GM10248 (cell line): ENCODE data around the gene ADGRL1.
A peak's percentile ranks its signal among the peaks of the same experiment; 100 is the strongest.
"Not testable (repeated sequence)": the region's sequence is repeated elsewhere in the genome, so short reads cannot be mapped to it uniquely, and the experiment has no call there.

Source experiments
- CTCF ChIA-PET: fragments of 300-600 bp; sonication (Branson Sonifier 250); formaldehyde crosslinking; extraction: SDS; loops from one replicate; lab custom pipeline; 2021; ENCODE audit warnings: antibody characterized with exemption; lab: Yijun Ruan, JAX
- POLR2A ChIA-PET: fragments of 350-650 bp; sonication (Branson Sonifier 250); formaldehyde crosslinking; extraction: SDS; loops from one replicate; lab custom pipeline; 2020; ENCODE audit warnings: antibody characterized with exemption; lab: Yijun Ruan, JAX
- DNase-seq: peaks from one replicate; pipeline ENCODE4 v3.0.0; 2012; ENCODE audit errors: extremely low spot score
- CTCF ChIP-seq: IDR thresholded peaks from 2 replicates; pipeline ENCODE4 v1.5.1; 2012; ENCODE audit warnings: mild to moderate bottlenecking, low read depth; ENCODE audit errors: extremely low read depth, missing control alignments, control extremely low read depth

Gene ADGRL1

GRCh38 chr19:14237014-14237941 lies 31.3 kb upstream of the ADGRL1 start:
- CTCF ChIA-PET, result interaction anchor here (2.4 kb wide), 1 partner anchor 20 kb away, joined by 5 read pairs; no protein-coding TSS in a partner anchor
- POLR2A ChIA-PET, result no interaction called here

GRCh38 chr19:14232945-14233344 lies 27.0 kb upstream of the ADGRL1 start:
- CTCF ChIA-PET, result not testable (repeated sequence)

More at GRCh38 chr19:14237014-14237941, 31.3 kb upstream of the ADGRL1 start:
- TF ChIP-seq CTCF, result no peak
- no peak for DNase-seq

GRCh38 chr19:14228446-14229071 lies 22.6 kb upstream of the ADGRL1 start:
- DNase-seq, POLR2A ChIA-PET, CTCF ChIA-PET: not testable (repeated sequence)

More at GRCh38 chr19:14232945-14233344, 27.0 kb upstream of the ADGRL1 start:
- POLR2A ChIA-PET, DNase-seq: not testable (repeated sequence)

- DNase-seq, result not testable (repeated sequence)
- ChIA-PET CTCF (interaction anchor here (2.2 kb wide), 1 partner anchor 9 kb away, joined by 5 read pairs; no protein-coding TSS in a partner anchor), POLR2A (interaction anchor here (0.6 kb wide), 1 partner anchor 133 kb away, joined by 3 read pairs; no protein-coding TSS in a partner anchor)
Measured at GRCh38 chr19:14226498-14226897, 20.5 kb upstream of the ADGRL1 start.

- no peak for TF ChIP-seq CTCF
- ChIA-PET POLR2A (no interaction called here), CTCF (interaction anchor here (1.5 kb wide), 2 partner anchors 23 to 96 kb away, joined by 3 to 4 read pairs; no protein-coding TSS in a partner anchor)
- DNase-seq, result no peak
Measured at GRCh38 chr19:14222886-14223285, 16.9 kb upstream of the ADGRL1 start.

- CTCF ChIA-PET, result interaction anchor here (0.7 to 1.7 kb wide), 4 partner anchors 21 to 127 kb away, joined by 3 to 5 read pairs (median 4); no protein-coding TSS in a partner anchor
- POLR2A ChIA-PET, result not testable (repeated sequence)
- peak; percentile 31 for TF ChIP-seq CTCF
- DNase-seq, result peak; percentile 29
Measured at GRCh38 chr19:14221345-14221744, 15.4 kb upstream of the ADGRL1 start.

- no peak for TF ChIP-seq CTCF
- ChIA-PET CTCF (interaction anchor here (1.3 to 2.0 kb wide), 2 partner anchors 129 to 181 kb away, joined by 3 to 7 read pairs; no protein-coding TSS in a partner anchor), POLR2A (no interaction called here)
- DNase-seq, result no peak
Measured at GRCh38 chr19:14218620-14219330, 12.8 kb upstream of the ADGRL1 start.

GRCh38 chr19:14217886-14218285 lies 11.9 kb upstream of the ADGRL1 start:
- POLR2A ChIA-PET, DNase-seq: not testable (repeated sequence)
- CTCF ChIA-PET, result interaction anchor here (1.0 to 2.0 kb wide), 10 partner anchors 9 to 262 kb away, joined by 3 to 8 read pairs (median 4); no protein-coding TSS in a partner anchor
